GM06990 (cell line): ENCODE measurements around the gene RCAN3.

Experiments used
- DNase-seq: peaks from one replicate; pipeline ENCODE4 v3.0.0-alpha.2; 2011; ENCODE audit not compliant: insufficient read length; ENCODE audit errors: extremely low read depth
- H3K27me3 ChIP-seq: replicated peaks from 2 replicates; pipeline ENCODE4 v1.6.0; 2011; ENCODE audit warnings: low read length; ENCODE audit not compliant: control insufficient read depth, insufficient read depth
- H3K36me3 ChIP-seq: 2 replicates; pipeline ENCODE4 v1.5.1; 2011; ENCODE audit warnings: low read length; ENCODE audit not compliant: control insufficient read depth, insufficient read depth
- H3K4me3 ChIP-seq: replicated peaks from 2 replicates; pipeline ENCODE4 v1.5.1; 2011; ENCODE audit warnings: low read depth, mild to moderate bottlenecking, control low read depth, low read length
- TF ChIP-seq, protein P1 (sequence below): IDR thresholded peaks from 2 replicates; pipeline ENCODE4 v1.5.1; 2011; ENCODE audit warnings: low read length, control low read depth, mild to moderate bottlenecking, inconsistent platforms; ENCODE audit not compliant: insufficient read depth, poor library complexity, severe bottlenecking

The RCAN3 gene

DNA sequence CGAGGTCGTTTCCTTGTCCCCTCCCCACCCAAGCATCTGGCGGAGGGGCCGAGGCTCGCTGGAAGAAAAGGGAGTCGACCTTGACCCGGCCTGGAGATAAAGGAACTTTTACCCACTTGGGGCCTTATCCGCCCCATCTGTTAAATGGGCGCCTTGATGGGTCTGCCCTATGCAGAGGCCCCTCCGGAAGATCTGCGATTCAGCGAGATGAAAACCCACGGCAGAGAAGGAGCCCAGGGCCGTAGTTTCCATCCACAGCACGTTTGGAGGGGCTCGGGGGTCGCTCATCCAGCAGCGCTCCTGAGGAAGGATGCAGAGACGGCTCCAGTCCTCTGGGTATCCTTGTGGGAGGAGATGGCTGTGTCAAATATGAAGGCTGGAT, 53.8 kb downstream of the RCAN3 start:
- TF ChIP-seq, protein P1, sequence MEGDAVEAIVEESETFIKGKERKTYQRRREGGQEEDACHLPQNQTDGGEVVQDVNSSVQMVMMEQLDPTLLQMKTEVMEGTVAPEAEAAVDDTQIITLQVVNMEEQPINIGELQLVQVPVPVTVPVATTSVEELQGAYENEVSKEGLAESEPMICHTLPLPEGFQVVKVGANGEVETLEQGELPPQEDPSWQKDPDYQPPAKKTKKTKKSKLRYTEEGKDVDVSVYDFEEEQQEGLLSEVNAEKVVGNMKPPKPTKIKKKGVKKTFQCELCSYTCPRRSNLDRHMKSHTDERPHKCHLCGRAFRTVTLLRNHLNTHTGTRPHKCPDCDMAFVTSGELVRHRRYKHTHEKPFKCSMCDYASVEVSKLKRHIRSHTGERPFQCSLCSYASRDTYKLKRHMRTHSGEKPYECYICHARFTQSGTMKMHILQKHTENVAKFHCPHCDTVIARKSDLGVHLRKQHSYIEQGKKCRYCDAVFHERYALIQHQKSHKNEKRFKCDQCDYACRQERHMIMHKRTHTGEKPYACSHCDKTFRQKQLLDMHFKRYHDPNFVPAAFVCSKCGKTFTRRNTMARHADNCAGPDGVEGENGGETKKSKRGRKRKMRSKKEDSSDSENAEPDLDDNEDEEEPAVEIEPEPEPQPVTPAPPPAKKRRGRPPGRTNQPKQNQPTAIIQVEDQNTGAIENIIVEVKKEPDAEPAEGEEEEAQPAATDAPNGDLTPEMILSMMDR: no peak
- Histone ChIP-seq H3K27me3 (peaks cover 2% of the 10 kb centered on the region), H3K36me3 (no peaks in the 10 kb centered on the region), H3K4me3 (no peak overlapping the region)
- no peak for DNase-seq

DNA sequence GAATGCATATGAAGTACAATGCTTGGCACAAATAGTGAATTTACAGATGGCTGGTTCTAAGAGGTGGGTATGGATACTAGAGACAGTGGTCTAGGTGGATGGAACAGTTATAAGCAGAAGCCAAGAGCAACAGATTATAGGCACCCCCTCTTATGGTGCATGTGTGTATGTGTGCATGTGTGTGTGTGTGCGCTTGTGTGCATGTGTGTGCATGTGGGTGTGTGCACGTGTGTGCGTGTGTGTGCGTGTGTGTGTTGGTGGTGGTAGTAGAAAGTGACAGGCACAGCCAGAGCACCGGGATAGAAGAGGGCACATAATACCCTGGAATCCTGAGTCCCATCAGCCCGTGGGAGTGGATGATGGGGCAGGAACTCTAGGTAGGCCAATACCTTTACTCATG, 54.6 kb downstream of the RCAN3 start:
- DNase-seq: no peak
- TF ChIP-seq, protein P1: no peak
- peaks cover 2% of the 10 kb centered on the region for H3K27me3 ChIP-seq
- H3K36me3 ChIP-seq: no peaks in the 10 kb centered on the region
- no peak overlapping the region for H3K4me3 ChIP-seq

DNA sequence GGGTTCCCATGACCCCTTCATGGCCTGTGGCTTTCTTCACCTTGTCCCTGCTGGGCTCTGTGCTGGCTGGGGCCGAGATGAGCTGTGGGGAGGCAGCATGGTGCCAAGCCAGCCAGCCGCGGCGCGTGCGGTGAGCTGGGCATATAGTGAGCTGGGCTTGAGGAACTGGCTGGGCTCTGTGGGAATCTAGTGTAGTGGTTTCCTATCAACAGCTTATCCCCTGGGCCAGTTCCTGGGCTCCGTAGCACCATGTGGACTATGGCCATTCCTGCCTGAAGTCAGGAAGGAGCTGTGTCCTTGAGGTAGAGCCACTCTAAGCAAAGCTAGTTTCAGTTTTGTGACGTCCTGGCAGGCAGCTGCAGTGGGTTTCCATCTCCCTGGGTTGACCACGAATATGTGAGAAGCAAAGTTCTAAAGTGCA, 55.1 kb downstream of the RCAN3 start:
- Histone ChIP-seq H3K27me3 (peaks cover 2% of the 10 kb centered on the region), H3K4me3 (no peak overlapping the region), H3K36me3 (no peaks in the 10 kb centered on the region)
- TF ChIP-seq, protein P1: no peak
- no peak for DNase-seq

DNA sequence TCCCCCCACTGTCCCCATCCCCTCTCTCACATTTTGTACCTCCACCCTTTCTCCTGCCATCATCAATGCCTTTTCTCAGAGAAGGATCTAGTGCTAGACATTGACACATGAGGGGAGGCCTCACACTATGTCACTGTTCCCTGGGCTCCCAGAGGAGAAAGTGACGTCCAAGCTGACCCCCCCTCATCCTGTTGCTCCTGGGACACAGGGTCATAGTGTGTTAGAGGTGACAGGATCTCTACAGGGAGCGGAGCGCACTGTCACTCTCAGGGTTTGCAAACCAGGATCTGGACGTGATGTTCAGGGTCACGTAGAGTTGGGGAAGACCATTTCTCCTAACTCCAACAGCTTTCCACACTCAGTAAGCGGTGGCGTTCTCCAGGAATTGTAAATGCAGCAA, 55.8 kb downstream of the RCAN3 start:
- Histone ChIP-seq H3K36me3 (no peaks in the 10 kb centered on the region), H3K4me3 (no peak overlapping the region), H3K27me3 (peaks cover 2% of the 10 kb centered on the region)
- TF ChIP-seq, protein P1: no peak
- DNase-seq: no peak

DNA sequence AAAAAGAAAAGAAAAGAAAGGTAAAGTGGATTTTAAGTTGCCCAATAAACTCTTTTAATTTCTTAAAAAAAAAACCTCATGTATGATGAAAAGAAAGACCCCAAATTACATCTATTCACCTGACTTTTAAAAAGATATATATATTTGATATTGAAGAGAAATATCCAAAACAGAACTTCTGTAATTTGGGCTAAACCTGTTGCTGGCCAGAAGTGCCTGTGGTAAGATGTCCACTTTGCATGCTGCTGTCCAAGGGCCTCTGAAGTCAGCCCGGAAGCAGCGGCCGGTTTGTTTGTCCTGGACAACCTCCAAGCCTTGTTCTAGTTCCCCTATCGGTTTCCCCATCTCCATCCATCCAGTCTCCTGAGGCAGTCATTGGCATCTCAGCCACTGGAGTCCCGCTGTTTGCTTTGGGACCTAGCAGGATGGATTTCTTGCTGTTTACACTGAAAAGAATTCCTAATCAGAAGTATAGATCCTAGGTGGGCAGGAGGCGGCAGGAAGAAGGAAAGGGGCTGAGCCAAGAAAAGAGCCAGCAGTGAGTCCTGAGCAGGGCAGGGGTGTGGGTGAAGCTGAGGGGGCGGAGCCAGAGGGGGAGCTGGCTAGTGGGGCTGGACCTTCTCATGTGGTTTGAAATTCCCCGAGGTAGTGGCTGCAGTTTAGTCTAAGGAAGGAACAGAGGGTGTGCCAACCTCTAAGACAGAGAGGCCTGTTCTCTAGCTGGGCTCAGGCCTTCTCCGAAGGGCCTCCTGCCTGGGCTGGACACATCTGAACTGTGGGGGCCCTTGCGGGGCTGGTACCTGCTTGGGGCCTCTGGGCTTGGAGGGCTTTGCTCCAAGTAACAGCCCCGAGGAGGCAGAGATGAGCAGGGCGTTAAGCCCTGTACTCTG, 56.5 kb downstream of the RCAN3 start:
- peaks cover 2% of the 10 kb centered on the region for H3K27me3 ChIP-seq
- TF ChIP-seq, protein P1: no peak
- H3K4me3 ChIP-seq: no peak overlapping the region
- no peaks in the 10 kb centered on the region for H3K36me3 ChIP-seq
- no peak for DNase-seq

DNA sequence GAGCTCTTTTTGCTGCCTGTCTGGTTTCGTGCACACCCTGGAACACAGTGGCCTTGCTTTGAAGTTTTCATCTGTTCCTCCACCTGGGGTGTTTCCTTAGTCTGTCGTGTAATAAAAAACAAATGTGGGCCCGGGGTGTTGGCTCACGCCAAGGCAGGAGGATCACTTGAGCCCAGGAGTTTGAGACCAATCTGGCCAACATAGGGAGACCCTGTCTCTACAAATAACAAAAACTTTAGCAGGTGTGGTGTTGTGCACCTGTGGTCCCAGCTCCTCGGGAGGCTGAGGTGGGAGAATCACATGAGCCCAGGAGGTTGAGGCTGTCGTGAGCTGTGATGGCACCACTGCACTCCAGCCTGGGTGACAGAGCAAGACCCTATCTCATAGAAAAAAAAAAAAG, 57.7 kb downstream of the RCAN3 start:
- no peak for DNase-seq
- TF ChIP-seq, protein P1: no peak
- H3K27me3 ChIP-seq: peaks cover 2% of the 10 kb centered on the region
- no peaks in the 10 kb centered on the region for H3K36me3 ChIP-seq
- H3K4me3 ChIP-seq: no peak overlapping the region
